HG02588 (cell line): ENCODE data around the gene SRRM2.
"Not testable (repeated sequence)": the region's sequence is repeated elsewhere in the genome, so short reads cannot be mapped to it uniquely, and the experiment has no call there.

Experiments used
- ATAC-seq: cut with Tn5 transposase; IDR thresholded peaks from one replicate; pipeline ENCODE4 v1.9.1; 2021; ENCODE audit warnings: mild to moderate bottlenecking, moderate library complexity; ENCODE audit not compliant: unreplicated experiment

The SRRM2 gene

DNA sequence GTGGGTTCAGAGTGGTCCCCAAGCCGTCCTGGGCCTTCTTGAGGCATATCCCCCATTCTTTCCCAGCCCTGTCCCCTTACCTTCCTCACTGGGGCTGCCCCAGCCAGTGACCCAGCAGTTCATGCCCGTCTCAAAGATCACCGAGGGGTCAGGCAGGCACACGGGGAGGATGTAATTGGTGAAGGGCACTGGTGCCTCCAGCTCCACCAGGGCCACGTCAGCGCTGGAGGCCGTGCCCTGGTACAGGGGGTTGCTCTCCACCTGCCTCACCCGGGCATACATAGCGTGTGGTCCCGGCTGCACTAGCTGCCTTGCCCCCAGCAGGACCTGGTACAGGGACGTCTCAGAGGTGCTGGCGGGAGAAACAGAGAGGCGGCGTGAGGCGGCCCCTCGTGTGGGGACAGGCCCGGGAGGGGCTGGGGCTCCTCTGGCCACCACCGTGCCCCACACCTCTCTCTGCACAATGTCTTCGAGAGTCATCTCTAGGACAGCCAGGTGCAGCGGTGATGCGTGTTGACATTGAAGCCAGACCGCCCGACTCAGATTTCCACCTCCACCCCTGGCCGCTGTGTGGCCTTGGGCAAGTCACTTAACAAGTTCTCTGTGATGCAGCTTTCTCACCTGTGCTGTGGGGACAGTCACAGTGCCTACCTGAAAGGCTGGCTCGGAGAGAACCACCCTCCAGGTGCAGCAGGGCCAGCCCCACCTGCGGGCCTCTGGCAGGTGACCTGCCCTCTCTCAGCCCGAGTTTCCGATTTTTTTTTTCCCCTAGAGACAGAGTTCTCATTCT is 38.3 kb upstream of the SRRM2 start:
- no peak for ATAC-seq

DNA sequence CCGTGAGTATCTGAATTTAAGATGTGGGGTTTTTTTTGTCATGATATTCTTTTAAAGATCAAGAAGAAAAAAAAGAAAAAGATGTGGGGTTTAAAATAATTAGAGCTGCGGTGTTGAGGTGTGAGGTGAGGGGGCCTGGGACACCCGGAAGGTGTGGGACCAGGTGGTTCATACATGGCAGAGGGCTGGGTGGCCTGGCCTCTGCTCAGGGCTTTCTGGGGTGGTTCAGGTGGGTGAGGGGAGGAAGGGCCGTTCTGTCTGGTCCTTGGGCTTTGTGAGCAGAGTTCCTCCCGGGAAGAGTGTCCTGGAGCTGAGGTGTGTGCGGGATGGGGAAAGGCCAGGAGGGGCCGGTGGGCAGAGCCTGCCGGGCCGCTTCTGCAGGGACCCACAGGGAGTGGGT is 37.4 kb upstream of the SRRM2 start:
- no peak for ATAC-seq

DNA sequence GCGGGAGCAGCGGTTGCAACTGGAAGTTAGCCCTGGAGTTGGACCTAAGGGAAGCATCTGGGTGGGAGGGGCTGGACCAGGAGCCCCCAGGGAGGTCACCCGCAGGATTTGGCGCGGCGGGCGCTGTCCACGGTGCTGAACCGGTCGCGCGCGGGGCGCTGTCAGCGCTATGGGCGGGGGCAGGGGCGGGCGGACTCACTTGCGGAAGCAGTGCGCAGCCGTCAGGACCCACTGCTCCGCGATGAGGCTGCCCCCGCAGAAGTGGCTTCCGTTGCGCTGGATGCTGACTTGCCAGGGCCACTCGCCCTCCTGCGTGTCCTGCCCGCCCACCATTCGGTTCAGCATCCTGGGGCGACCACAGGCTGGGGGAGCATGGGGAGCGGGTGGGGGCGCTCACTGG is 36.9 kb upstream of the SRRM2 start:
- ATAC-seq: no peak

DNA sequence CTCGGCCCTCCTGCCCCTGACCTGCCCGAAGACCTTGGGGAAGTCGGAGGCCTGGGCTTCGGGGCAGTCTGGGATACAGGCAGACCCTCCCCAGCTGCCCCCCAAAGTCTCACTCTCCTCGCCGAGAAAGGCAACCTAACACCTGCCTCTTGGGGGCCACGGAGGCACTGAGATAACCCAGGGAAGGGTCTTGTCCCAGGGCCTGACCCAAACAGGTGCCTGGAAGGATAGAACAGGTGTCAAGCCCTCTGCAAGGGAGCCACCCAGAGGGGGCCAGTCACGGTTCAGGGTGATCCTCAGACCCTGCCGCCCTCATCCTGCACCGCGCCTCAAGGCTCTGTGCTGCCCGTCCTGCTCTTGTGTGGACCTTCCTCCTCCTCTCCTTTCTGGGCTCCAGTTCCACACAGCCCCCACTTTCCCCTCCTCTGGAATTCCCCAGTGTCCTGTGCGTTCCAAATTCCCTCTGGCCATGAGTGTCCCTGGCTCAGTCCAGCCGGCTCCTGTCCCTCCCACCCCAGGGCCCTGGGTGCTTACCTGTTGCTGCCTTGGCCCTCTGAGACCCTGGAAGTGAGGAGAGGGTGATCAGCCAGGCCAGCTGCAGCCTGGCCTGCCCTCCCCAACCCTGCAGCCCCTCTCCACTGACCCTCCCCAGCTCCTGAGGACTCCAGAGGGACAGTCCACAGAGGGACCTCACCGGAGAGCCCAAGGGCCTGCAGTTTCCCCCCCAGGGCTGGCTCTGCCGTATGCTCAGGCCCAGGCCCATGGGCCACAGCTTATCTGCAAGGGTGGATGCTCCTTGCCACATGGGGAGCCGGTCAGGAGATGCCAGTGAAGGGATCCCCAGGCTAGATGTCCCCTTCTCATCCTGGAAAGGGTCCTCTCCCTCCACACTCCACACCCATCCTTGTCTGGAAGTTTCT is 36.2 kb upstream of the SRRM2 start:
- no peak for ATAC-seq

DNA sequence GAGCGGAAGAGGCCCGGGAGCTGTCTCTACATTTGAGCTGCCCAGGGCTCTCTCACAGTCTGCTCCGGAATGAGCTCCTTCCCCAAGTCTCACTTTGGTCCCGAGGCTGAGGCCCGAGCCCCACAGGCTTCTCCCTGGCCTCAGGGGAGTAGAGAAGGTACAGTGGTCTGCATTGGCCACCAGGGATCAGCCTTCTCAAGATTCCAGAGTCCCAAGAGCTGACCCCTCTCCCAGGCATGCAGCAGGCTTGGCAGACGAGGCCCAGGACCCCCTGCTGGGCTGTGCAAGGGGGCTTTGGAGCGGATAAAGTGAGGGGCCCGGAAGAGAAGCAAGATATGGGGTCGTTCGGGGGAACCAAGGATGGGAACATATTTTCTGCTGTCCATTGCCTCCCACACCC is 35.5 kb upstream of the SRRM2 start:
- ATAC-seq: no peak

DNA sequence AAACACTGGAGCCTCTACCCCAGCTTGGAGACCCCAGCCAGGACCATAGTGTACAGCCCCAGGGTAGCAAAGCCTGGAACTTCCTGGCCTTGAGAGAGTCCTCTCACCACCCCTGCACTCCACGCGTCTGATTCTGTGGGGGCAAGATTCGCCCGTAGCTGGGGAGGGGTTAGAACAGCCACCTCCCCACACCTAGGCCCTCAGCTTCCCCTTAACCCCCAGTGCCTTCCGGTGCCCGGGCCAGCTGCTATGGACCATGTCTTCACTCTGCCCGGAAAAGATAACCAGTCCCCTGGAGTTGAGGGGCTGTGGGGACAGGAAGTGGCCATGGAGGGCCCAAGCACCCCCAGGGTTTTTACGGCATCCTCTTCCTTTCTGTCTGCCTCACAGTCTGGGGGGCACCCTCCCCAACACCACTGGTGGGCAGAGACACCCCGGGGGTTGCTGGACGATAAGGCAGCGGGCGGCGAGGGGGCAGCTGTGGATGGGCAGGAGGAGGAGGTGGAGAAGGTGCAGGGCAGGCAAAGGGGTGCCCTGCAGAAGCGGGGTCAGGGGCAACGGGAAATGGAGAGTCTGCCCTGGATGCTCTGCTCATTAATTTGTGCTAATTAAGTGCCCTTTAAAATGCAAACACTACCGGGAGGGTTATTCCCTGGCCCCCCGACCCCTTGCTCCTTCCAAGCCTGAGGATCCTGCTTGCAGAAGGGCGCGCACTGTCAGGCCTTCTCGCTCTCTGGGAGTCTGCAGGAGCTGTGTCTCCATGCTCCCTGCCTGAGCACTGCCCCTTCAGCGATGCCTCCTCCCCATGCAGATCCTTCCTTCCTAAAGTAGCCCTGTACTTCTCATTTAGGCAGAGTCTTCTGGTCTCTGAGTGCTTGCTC is 34.8 kb upstream of the SRRM2 start:
- ATAC-seq: no peak

DNA sequence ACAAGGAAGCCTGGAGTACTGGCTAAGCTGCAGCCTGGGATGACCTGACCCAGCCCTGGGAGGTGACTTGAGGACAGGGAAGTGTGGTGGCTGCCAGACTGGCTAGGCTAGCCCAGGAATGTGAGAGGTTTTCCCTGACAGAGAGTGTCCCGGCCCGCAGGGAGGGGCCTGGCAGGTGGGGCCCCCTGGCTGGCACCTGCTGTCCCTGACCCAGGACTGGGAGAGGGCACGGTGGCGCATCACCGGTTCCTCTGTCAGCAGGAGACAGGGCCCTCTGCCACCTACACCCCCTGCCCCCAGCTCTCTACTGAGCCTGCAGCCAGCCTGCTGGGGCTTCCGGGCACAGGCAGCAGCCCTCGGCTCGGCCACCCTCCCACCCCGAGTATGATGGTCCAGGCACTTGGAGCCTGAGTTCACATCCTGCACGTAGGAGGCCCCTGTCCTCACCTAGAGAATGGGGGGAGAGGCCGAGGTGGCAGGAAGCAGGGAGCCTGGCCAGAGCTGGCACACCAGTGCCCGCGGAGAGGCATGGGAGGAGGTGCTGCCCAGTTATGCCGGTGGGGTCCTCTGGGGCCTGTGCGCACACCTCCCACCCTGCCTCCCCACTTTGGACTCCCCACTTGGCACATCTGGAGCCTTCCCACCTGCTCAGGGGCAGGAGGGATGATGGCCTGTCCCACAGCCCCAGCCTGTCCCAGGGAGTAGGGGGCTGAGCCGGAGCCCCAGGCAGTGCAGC is 32.9 kb upstream of the SRRM2 start:
- ATAC-seq: no peak

DNA sequence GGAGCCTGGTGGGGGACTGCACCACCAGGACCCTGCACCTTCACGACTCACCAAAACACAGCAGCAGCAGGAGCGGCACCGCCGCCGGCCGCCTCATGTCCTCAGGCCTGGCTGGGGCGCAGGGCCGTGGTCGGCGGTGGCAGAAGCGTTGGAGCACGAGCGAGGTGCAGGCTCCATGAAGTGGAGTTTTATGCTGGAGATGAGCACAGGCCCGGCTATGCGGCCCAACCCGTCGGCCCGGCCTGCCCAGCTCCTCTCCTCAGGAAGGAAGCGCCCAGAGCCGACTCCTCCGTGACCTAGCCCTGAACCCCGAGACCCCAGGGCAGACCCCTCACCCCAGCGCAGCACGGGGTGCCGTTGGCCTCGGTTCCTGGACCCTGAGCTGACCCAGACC is 32.4 kb upstream of the SRRM2 start, which contains the start of gene PRSS27:
Gene PRSS27 (minus strand): TSS at position 161 of the 394 bp plus-strand sequence. CDS start 64 bp downstream, at position 97.
- no peak for ATAC-seq

DNA sequence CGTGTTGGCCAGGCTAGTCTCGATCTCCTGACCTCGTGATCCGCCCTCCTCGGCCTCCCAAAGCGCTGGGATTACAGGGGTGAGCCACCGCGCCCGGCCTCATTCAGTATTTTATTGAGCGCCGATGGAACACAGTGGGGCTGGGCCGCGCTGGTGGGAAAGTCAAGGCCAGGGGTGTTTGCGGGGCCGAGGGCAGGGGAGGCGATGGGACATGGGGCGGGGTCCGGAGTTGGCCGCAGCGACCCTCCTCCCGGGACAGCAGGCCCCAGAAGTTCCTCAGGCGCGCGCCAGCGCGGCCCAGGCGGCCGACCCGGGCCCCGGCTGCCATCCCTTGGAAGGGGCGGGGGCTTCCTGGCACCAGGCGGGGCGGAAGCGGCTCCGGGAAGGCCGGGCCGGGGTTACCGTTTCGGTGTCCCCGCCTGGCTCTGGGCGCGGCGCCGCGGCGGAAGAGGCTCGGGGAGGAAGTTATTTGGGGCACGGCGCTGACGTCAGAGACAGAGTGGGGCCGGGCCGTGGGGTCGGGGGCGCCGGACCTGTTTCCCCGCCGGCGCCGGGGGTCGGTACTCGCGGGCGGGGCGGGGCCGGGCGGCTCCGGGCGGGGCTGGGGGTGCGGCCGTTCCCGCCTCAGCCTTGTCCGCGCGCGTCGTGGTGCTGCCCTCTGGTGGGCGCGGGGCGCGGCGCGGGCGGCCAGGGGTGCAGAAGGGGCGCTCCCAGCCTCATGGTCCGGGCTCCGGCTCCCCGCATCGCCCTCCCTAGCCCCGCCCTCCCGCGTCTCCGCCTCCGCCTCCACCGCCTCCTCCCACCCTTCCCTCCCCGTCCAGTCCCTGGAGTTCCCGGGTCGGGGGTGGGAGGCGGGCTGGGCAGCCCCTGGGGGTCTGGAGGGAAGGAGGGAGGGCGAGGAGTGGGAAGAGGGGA is 31.5 kb upstream of the SRRM2 start:
- ATAC-seq: peak; percentile 80

DNA sequence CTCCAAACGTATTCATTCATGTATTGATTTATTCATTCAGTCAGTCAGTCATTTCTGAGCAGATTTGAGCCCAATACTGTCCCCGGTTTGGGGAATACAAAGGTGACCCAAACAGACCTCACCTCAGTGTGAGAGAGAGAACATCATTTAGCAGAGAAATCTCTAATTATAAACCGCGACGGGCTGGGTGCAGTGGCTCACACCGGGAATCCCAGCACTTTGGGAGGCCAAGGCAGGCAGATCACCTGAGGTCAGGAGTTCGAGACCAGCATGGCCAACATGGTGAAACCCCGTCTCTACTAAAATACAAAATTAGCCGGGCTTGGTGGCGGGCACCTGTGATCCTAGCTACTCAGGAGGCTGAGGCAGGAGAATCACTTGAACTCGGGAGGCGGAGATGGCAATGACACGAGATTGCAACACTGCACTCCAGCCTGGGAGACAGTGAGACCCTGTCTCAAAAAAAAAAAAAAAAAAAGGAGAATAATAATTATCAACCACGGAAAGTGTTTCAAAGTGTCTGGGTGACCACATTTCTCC is 30.7 kb upstream of the SRRM2 start:
- not testable (repeated sequence) for ATAC-seq

DNA sequence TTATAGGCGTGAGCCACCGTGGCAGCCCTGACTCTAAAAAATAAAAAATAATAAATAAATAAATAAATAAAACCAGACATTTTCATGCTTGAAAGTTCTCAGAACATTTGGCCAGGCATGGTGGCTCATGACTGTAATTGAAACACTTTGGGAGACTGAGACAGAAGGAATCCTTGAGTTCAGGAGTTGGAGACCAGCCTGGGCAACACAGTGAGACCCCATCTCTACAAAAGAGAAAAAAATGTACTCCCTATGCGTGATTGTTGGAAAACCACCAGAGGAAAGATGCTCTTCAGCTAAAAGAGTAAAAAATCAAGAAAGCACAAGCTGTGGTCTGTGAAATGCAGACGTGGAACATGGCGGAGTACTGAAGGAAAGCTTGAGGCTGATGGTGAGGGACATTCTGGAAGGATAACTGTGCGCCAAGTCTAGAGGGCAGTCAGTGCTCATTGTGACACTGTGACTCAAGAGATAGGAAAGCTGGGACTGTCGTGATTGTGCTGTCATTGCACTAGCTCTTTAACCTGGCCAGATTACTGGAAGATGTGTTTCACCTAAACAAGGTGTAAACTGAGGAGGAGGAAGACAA is 28.3 kb upstream of the SRRM2 start:
- ATAC-seq: no peak

DNA sequence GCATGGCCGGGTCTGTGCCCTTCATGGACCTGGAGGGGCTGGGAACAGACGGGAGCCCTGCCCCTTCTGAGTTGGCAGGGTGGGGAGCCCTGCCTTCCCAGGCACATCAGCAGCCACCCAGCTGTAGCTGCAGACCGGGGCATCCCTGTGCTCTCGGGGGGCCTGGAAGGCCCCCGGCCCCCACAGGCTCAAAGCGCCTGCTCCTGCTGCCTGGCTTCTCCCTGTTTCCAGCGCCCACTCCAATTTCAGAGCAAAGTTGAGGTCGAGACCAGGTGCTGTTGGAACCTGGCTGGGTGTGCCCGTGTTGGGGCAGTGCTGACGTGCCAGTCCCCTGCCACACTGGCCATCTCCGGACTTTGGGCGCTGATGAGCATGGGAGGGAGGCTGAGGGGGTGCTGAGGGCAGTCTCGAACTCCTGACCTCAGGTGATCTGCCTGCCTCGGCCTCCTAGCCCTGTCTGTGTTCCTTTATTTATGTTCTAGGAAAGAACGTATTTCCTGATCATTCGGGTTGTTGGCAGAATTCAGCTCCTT is 27.6 kb upstream of the SRRM2 start:
- no peak for ATAC-seq

DNA sequence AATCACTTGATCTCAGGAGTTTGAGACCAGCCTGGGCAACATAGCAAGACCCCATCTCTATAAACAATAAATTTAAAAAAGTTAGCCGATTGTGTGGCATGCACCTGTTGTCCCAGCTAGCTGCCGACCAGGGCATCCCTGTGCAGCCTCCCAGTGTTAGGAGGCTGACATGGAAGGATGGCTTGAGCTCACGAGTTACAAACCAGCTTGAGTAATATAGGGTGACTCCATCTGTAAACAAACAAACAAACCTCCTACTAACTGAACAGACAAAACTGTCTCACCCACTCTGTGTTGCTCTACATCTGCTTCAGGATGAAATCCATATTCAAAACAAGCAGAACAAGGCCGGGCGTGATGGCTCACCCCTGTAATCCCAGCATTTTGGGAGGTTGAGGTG is 25.5 kb upstream of the SRRM2 start:
- ATAC-seq: no peak

DNA sequence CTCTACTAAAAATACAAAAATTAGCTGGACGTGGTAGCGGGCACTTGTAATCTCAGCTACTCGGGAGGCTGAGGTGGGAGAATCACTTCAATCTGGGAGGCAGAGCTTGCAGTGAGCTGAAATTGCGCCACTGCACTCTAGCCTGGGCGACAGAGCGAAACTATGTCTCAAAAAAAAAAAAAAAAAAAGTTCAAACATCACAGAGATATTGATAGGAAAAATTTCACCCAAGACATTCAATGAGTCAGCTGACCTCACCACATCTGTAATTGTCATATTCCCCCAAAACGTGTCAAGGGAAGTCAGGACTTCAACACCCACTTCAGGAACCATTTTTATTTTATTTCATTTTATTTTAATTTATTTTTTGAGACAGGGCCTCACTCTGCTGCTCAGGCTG is 24.4 kb upstream of the SRRM2 start:
- no peak for ATAC-seq

DNA sequence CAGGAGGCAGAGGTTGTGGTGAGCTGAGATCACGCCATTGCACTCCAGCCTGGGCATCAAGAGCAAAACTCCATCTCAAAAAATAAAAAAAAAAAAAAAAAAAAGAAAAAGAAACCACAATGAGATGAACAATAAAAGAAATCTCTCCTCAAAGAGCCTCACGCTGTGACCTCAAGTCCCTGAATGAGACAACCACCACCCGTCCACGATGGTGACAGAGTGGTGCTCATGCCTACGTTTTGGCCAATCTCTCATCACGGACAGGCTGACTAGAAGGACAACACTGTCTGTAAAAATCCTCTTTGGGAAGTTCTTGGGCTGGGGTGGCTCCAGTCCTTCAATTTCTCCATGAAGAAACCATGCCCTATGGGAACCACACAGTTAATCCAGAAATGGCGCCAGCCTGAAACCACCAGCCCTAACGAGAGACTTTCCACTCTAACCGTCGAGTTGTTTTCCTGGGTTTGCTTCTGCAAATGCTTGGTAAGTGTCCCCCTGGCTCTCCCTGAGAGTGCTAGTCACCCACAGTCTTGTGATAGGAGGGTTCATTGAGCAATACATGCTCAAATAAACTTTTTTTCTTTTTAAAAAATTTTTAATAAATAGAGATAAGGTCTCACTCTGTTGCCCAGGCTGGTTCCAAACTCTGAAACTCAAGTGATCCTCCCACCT is 17.5 kb upstream of the SRRM2 start:
- no peak for ATAC-seq

DNA sequence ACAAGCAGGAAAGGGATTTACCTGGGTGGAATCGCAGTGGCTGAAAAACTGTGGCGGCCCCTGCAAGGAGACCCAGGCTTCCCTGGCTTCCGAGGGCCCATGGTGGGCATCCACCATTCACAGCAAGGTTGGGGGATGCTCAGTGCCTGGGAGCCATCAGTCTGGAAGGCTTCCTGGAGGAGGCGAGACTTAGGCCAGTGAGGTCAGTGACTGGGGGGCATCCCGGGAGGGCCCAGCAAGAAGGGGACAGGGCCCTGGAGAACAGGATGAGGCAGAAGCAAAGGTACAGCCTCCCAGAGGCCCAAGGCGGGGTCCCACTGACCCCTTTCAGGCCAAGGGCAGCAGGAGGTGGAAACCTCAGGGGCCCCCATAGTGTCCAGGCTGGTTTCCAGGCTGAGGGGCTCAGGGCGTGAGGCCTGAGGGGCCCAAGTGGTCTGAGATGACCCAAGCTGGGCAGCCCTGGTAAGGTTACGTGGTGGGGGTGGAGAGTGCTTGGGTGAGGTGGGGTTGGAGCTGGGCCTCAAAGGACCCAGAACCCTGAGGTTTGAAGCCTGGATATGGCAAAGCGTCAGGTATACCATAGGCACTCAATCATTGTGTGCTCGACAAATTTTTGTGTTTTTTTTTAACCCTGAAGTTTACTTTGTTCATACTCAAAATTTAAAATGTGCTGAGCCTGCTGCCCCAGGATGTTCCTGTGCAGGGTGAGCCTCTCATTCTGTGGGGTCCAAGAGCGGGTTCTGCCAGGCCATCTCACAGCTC is 15.8 kb upstream of the SRRM2 start:
- ATAC-seq: no peak

DNA sequence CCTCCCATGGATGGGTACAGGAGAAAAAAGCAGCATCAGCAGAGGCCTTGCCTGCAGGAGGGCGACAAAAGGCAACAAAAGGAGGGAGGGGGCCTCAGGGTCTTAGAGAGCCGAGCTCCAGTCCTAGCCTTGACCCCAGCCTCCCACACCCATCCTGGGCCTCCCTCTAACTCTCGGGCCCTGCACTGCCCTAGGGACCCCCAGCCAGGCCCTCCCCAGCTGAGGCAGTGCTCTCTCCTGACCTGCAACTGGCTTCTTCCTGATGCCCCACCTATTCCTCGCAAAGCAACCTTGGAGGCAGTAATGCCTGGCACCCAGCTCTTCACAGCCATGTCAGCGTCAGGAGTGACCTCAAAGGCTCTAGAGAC is 15.2 kb upstream of the SRRM2 start:
- no peak for ATAC-seq
